ENCODE data around the gene PEX26.
"Not testable (repeated sequence)": the region's sequence is repeated elsewhere in the genome, so short reads cannot be mapped to it uniquely, and the experiment has no call there.

Gene PEX26

DNA sequence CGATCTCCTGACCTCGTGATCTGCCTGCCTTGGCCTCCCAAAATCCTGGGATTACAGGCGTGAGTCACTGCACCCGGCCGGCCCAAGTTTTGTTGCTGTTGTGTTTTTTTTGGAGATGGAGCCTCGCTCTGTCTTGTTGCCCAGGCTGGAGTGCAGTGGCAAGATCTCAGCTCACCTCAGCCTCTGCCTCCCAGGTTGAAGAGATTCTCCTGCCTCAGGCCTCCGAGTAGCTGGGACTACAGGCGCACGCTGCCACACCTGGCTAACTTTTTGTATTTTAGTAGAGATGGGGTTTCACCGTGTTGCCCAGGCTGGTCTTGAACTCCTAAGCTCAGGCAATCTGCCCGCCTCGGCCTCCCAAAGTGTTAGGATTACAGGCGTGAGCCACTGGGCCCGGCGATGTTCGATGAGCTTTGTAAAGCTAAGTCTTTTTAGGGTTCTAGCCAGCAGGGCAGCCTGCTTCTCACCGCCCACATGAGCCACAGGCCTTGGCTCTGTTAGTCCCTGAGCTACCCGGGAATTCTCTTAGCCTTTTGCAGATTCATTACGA is 45.8 kb downstream of the PEX26 start:
- DNase-seq = not testable (repeated sequence)

DNA sequence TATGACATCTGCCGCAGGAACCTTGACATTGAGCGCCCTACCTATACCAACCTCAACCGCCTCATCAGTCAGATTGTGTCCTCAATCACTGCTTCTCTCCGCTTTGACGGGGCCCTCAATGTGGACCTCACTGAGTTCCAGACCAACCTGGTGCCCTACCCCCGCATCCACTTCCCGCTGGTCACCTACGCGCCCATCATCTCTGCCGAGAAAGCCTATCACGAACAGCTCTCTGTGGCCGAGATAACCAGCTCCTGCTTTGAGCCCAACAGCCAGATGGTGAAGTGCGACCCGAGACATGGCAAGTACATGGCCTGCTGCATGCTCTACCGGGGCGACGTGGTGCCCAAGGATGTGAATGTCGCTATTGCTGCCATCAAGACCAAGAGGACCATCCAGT is 48.8 kb downstream of the PEX26 start:
- DNase-seq = no peak

DNA sequence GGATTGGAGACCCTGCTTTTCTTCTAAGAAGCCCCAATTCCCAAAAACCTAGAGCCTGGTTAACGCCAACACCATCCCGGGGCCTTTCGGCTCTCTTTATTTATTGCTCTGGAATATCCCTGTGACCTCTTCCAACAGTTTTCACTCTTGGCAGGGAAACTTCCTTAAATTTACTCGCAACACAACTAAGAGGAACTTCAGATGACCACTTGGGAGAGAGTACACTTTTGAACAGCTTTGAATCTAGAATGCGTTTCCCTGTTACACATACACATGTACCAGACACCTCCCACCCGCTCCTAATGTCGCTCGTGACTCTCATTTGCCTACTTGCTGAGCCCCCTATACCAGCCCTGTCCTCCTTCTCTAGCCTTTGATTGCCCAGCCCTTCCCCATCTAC is 52.2 kb downstream of the PEX26 start:
- DNase-seq = no peak

DNA sequence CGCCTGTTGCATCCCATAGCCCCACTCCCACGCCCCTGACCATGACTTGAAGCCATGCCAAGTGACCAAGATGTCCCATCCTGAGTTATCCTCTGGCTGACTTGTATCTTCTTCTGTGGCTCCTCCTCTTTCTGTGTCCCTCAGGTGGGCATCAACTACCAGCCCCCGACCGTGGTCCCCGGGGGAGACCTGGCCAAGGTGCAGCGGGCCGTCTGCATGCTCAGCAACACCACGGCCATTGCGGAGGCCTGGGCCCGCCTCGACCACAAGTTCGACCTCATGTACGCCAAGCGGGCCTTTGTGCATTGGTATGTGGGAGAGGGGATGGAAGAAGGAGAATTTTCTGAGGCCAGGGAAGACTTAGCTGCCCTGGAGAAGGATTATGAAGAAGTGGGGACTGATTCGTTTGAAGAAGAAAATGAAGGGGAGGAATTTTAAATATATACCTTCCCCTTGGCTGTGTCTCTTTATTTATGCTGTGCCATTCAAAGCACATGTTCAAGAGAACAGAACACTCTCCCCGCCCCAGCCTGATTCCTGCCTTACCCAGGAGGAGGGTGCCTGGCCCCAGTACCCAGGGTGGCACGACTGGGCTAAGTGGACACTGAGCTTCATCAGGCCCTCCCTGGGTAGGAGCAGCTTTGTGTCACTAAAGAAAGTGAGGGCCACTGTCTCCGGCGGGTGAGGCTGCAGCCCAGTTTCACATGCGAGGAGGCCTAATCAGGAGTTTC is 53.1 kb downstream of the PEX26 start:
- DNase-seq = no peak

DNA sequence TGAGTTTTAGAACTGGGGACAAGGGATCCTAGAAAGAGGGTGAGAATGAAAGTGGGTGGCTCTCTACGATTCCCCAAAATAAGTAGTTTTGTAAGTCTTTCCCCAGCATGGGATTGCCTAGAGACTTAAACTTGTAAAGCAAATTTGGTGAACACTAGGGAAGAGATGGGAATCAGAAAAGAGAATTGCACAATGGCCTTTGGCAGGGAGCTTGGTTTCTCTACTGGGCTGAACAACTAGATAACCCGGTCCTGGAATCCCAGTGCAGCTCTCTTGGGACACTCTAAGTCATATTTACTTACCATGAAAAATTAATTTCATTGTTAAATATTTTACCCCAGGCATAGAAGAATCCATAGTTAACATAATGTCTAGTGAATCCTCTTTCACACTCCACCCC is 55.7 kb downstream of the PEX26 start:
- no peak for DNase-seq

DNA sequence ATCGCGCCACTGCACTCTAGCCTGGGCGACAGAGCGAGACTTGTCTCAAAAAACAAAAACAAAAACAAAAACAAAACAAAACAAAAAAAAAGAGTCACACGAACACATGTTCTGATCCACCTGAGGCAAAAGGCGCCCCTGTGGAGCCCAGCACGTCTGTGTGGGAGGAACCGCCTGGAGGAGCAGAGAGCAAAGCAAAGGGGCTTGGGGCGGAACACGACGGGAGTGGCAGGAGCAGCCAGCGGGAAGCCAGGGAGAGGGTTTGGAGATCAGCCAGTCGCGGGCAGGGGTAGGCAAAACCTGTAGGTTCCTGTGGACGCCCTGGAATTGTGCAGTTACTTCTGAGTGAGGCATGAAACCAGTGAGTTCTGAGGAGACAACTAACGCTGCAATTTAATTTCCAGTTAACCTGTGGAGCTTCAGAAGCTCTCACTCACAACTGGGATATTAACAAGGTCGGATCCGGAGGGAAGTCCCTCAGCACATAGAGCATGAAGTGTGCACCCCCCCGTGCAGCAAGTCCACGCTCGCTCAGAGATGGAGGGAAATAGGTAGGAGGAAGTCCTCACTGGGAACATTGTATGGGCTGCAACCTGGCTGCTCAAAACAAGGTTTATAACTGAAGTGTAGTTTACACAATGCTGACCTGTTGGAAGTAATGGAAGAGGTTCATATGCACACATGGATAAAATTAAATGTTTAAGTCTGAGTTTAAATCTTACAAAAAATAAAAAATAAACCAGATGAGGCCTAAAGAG is 59.0 kb downstream of the PEX26 start:
- no peak for DNase-seq

DNA sequence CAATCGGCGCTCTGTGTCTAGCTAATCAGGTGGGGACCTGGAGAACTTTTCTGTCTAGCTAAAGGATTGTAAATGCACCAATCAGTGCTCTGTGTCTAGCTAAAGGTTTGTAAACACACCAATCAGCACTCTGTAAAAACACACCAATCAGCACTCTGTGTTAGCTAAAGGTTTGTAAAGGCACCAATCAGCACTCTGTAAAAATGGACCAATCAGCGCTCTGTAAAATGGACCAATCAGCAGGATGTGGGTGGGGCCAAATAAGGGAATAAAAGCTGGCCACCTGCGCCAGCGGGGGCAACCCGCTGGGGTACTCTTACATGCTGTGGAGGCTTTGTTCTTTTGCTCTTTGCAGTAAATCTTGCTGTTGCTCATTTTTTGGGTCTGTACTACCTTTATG is 63.2 kb downstream of the PEX26 start:
- DNase-seq = not testable (repeated sequence)

DNA sequence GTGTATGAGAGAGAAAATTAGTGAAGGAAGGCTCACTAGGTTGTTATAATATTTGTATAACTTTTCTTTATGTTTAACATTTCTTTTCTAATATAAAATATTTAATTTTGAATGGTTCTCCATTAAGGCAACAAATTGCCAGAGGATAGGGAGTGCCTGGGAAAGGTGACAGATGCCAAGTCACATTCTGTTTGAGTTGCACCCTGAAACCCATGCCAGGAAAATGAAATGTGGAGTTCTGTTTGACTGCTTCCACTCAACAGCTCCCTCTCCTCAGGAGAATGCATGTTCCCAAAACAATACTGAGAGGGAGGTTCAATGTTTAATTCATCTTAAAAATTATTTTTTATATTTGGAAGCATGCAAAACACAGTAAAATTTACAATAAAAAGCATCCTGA is 66.3 kb downstream of the PEX26 start:
- DNase-seq = no peak

DNA sequence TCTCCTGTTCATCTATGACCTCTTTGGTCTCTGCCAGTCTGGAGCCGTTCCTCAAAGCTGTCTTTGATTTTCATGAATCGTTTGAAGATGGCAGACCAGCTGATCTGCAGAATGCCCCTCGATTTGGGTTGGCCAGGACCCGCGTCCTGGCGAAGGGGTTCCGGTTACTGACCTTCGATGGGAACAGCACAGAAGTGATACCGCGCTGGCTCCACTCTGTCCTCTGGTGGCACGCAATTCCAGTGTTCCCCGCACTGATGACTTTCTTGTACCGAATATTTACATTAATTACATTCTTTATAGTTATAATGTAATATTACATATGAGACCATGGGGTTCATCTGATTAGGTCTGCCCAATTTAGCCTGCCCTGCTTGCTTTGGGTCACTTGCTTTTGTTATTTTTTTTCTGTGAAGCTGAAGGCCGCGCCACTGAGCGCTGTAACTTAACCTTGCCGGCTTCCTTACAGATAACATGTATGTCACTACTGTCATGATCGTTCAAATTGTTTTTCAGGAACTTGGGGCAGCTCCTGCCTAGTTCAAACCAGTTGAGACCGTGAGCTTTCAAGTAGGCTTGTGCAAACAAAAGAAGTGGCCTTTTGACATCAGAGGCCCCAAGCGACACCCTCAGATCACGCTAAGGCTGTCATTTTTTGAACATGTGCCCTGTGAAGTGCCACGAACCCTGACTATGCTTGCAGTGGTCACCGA is 68.0 kb downstream of the PEX26 start:
- DNase-seq = no peak

DNA sequence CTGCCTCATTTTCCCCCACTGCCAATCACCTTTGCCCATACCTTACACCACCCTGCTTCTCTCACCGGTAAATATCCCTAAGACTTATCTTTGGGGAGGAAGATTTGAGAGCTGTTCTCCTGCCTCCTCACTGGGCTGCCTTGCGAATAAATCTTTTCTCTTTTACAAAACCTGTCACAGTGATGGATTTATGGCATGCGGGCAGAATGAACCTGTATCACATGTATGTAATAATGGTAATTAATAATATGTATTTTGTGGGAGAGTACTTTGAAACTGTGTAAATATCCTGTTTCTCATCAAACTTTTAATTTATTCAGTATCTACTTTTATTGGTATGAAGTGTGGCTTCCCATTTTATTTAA is 68.6 kb downstream of the PEX26 start:
- DNase-seq = no peak

DNA sequence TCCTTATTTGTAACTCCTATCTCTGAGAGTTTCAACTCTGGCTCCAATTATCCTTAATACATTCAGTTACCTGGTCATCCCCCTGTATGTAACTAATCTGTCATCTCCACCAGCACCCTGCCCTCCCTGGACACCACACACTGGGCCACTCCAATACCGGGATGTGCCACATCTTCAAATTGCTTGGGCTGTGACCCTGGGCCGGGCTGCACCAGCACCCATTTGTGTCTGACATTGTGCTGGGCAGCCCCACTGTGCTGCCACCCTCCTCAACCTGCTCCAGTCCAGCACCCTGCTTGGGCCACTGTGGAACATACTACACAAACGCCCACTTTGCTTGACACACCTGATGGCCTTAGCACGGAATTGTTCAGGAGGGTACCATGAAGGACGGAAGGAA is 70.0 kb downstream of the PEX26 start:
- DNase-seq = no peak

DNA sequence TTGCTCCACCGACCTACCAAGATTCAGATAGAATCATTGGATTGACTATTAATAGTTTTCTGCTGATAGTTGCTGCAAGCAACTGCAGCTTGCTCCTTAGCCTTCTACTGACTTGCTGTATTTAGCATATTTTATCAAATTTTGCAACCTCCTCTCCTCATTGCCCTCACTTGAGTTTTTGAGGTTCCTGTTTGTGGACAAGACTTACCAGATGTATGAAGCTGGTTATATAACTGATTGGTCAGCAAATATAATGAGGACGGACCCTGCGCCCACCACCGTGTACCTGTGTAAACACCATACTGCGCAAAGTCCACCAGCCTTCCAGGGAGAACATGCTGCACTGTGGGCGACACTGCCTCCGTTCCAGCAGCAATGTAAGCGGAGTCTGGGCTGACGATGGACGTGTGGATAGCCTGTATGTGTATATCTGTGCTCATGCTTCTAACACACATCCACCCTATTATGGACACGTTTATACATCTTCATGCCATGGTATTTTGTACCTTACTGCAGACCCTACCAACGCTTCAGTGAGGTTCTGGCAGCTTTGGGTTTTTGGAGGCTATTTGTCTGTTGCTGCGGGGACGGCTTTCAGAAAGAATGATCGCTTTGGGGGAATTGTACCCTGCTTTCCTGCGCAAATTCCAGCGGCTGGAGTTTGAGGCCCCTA is 70.6 kb downstream of the PEX26 start:
- no peak for DNase-seq

DNA sequence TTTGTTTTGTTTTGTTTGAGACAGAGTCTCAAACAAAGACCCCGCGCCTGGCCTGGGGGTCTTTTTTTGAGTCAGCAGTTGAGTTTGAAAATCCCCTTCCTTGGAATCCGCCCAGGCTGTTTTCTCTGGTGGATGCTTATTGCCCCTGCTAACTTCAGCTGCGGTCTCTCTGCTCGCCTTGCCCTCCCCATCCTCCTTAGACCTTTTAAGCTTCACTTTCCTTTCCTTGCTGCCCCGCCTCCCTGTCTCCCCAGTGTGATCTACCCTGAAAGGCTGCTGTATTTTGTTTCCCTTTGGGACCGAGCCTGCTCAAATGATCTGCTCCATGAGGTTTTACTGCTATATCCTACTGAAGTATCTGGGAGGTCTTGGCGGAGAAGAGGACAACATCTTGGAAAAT is 74.7 kb downstream of the PEX26 start:
- DNase-seq = peak; percentile 17

DNA sequence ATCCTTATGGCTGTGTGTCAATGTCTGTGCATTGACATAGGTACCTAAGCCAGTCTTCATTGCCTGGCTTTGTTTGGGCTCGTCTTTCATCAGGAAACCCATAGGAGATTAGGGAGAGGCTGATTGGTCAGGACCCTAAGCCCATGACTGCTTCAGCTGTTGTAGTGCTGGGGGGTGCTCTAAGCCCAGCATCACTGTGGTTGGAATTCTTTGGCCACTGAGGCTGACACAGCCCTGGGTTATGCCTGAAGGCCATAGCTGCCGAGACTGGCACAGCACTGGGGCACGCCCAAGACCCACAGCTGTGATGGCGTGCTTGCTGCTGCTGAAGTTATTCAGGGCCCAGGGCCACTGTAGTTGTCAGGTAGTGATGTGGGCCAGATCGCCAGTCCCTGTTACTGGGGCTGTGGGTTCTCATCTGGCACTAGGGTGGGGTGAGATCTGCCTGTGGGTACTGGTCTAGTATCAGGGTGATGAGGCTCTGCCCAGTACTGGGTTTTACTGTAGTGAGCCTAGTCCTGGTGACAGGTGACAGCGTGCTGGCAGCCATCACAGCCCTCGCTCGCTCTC is 77.1 kb downstream of the PEX26 start:
- no peak for DNase-seq
